Activated CD4-positive, alpha-beta T cell treated with anti-CD3 and anti-CD28 coated beads, Interleukin-2, amount 10 ng/mL, durations not matched to agents 24 days and 14 days (primary cell): ENCODE measurements around the gene AAK1. TPM values are rescaled to one million over a fixed set of nuclear protein-coding genes. Genes with fewer than 3 reads are reported as not detected.
A peak's percentile ranks its signal among the peaks of the same experiment; 100 is the strongest.
"Not testable (repeated sequence)": the region's sequence is repeated elsewhere in the genome, so short reads cannot be mapped to it uniquely, and the experiment has no call there.

ENCODE experiments used
- DNase-seq: peaks from one replicate; pipeline ENCODE4 v3.0.0; 2022
- H3K27ac Mint-ChIP-seq: one replicate; pipeline ENCODE4 v1.8.0; 2022; ENCODE audit warnings: mild to moderate bottlenecking, mixed read lengths
- H3K27me3 Mint-ChIP-seq: one replicate; pipeline ENCODE4 v1.8.0; 2022; ENCODE audit warnings: mixed read lengths
- H3K36me3 Mint-ChIP-seq: one replicate; pipeline ENCODE4 v1.8.0; 2022; ENCODE audit warnings: low read depth, mild to moderate bottlenecking, mixed read lengths
- H3K4me1 Mint-ChIP-seq: one replicate; pipeline ENCODE4 v1.8.0; 2021; ENCODE audit warnings: mixed read lengths
- H3K4me3 Mint-ChIP-seq: one replicate; pipeline ENCODE4 v1.8.0; 2022; ENCODE audit warnings: mild to moderate bottlenecking, moderate library complexity, mixed read lengths
- H3K9me3 Mint-ChIP-seq: one replicate; pipeline ENCODE4 v1.8.0; 2021; ENCODE audit warnings: mixed read lengths
- intact Hi-C: fragments of 100-400 bp; cut with micrococcal nuclease; formaldehyde crosslinking; loops from one replicate; pipeline ENCODE4 v1.15.1; 2023
- total RNA-seq: library from RNA; stranded (reverse); gene quantifications from 2 replicates; pipeline ENCODE4 v1.2.3, GENCODE V29; 2022

Gene AAK1
- total RNA-seq, 1 donor from 2014 or later: 86.0 TPM

DNA sequence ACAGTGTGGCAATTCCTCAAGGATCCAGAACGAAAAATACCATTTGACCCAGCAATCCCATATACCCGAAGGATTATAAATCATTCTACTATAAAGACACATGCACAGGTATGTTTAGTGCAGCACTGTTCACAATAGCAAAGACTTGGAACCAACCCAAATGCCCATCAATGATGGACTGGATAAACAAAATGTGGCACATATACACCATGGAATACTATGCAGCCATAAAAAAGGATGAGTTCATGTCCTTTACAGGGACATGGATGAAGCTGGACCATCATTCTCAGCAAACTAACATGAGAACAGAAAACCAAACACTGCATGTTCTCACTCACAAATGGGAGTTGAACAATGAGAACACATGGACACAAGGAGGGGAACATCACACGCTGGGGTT, 29.6 kb upstream of the AAK1 start:
- H3K27me3 Mint-ChIP-seq, H3K36me3 Mint-ChIP-seq, DNase-seq, H3K27ac Mint-ChIP-seq, intact Hi-C loops, H3K4me3 Mint-ChIP-seq, H3K9me3 Mint-ChIP-seq: not testable (repeated sequence)
- peaks cover 19% of the 10 kb centered on the region for H3K4me1 Mint-ChIP-seq

DNA sequence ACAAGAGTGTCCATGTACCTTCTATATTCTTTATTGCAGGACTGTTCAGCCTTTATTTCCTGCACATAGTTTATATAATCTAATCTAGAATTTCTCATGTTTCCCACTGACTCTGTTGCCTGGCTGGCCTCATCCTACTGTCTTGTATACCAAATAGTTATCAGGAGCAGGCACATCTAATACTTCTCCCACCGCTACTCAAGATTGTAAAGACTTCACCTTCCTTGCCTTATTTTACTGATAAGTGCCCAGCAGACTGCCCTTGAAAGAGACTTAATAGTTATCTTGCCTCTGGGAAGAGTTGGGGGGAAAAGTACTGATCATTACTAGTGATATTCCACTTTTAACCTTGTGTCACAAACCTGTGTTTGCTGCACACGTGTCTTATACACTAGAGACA, 26.1 kb upstream of the AAK1 start:
- H3K36me3 Mint-ChIP-seq: peaks cover 2% of the 10 kb centered on the region
- H3K9me3 Mint-ChIP-seq: no peaks in the 10 kb centered on the region
- H3K4me3 Mint-ChIP-seq: no peak overlapping the region
- H3K27ac Mint-ChIP-seq: no peak overlapping the region
- H3K27me3 Mint-ChIP-seq: no peaks in the 10 kb centered on the region
- H3K4me1 Mint-ChIP-seq: peaks cover 12% of the 10 kb centered on the region
- intact Hi-C loops: no loop called here
- no peak for DNase-seq

DNA sequence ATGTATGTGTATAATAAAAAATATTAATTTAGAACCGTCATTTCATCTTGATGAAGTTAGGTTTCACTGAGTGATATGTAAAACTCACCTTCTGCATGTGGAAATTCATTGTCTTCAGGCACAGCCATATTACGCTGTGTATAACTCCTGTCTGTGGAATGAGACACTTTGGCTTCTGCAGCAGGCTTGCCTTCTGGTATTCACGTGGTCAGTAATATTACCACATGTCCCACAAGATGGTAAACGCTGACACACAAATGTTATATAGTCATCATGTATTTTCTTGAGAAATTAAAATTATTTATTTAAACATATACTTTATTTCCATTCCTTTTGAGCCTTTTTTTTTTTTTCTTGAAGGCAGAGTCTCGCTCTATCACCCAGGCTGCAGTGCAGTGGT, 25.1 kb upstream of the AAK1 start:
- no peak overlapping the region for H3K27ac Mint-ChIP-seq
- peaks cover 3% of the 10 kb centered on the region for H3K36me3 Mint-ChIP-seq
- no peaks in the 10 kb centered on the region for H3K27me3 Mint-ChIP-seq
- no peak overlapping the region for H3K4me3 Mint-ChIP-seq
- peaks cover 10% of the 10 kb centered on the region for H3K4me1 Mint-ChIP-seq
- peaks cover 2% of the 10 kb centered on the region for H3K9me3 Mint-ChIP-seq
- intact Hi-C loops: no loop called here
- no peak for DNase-seq

DNA sequence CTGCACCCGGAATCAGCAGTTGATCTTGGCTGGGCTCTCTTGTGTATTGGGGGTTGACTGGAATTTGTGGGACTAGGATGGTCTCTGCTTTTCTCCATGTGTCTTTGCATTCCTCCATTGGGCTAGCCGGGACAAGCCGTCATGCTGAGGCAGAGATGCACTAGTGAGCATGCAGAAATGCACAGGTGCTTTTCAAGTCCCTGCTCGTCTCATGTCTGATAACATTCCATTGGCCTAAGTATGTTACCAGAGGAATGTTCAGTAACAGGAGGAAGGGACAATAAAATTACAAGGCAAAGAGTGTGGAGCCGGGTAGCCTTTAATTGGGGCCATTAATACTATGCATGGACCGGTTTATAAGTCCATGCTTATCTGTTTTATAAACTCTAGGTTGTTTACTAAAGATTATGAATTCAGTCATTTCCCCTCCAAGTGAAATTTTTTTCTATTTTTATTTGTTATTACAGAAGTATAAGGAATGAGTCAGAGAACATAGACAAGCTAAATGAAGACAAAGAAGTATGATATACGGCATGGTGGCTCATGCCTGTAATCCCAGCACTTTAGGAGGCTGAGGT, 24.4 kb upstream of the AAK1 start:
- peaks cover 5% of the 10 kb centered on the region for H3K36me3 Mint-ChIP-seq
- no peak overlapping the region for H3K27ac Mint-ChIP-seq
- intact Hi-C loops: no loop called here
- peaks cover 6% of the 10 kb centered on the region for H3K9me3 Mint-ChIP-seq
- no peak overlapping the region for H3K4me3 Mint-ChIP-seq
- H3K27me3 Mint-ChIP-seq: no peaks in the 10 kb centered on the region
- peaks cover 10% of the 10 kb centered on the region for H3K4me1 Mint-ChIP-seq
- DNase-seq: no peak

DNA sequence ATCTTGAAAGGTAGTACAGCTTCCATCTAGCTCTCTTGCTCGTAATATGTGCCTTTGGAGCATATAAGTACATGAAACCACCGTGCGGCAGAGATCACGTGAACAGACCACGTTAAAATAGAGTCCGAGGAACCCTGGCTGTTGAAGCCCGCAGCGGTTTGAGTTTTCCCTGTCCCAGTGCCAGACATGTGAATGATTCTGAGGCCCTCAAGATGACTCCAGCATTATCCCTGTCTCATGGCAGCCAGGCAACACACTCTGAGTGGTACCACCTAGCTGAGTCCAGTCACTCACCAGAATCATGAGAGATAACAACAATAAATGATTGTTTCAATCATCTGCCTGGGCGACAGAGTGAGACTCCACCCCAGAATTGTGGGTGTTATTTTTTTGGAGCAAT, 21.6 kb upstream of the AAK1 start:
- intact Hi-C loops: no loop called here
- Mint-ChIP-seq H3K36me3 (peaks cover 3% of the 10 kb centered on the region), H3K4me3 (no peak overlapping the region), H3K27ac (no peak overlapping the region), H3K4me1 (peaks cover 13% of the 10 kb centered on the region), H3K27me3 (no peaks in the 10 kb centered on the region), H3K9me3 (peaks cover 6% of the 10 kb centered on the region)
- DNase-seq: no peak

DNA sequence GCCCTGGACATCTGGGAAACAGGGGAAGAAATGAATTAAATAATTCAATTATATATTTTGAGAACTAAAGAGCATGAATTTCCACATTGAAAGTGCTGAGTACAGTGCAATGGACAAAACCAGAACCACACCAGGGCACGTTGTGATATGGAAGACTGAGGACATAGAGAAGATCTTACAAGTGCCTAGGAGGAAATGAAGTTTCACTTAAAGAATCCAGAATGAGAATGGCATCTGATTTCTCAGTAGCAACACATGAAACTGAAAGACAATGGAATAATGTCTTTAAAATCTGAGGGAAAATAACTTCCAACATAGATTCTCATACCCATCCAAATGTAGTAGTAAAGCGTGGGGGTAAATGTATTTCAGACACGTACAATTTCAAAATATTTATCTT, 20.3 kb upstream of the AAK1 start:
- Mint-ChIP-seq H3K27ac (no peak overlapping the region), H3K36me3 (peaks cover 3% of the 10 kb centered on the region), H3K4me3 (no peak overlapping the region), H3K27me3 (no peaks in the 10 kb centered on the region), H3K4me1 (peaks cover 9% of the 10 kb centered on the region), H3K9me3 (peaks cover 6% of the 10 kb centered on the region)
- no peak for DNase-seq
- intact Hi-C loops: no loop called here

DNA sequence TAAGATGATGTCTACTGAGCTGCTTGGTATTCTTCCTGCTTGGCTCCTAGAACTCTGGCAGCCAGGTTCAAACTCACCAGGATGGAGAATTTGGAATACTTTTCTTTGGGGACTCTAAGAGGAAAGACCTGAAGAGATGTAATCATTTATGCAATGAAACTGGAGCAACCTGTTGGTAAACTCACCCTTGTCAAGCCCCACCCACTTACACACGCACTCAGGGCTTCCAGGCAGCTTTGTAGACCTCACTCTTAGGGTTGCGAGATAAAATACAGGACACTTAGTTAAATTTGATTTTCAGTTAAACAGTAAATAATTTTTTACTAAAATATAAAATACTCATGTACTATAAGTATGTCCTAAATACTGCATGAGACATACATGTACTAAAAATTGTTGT, 19.0 kb upstream of the AAK1 start:
- H3K27ac Mint-ChIP-seq, DNase-seq, H3K4me3 Mint-ChIP-seq, H3K4me1 Mint-ChIP-seq, H3K27me3 Mint-ChIP-seq, H3K9me3 Mint-ChIP-seq, H3K36me3 Mint-ChIP-seq, intact Hi-C loops: not testable (repeated sequence)

DNA sequence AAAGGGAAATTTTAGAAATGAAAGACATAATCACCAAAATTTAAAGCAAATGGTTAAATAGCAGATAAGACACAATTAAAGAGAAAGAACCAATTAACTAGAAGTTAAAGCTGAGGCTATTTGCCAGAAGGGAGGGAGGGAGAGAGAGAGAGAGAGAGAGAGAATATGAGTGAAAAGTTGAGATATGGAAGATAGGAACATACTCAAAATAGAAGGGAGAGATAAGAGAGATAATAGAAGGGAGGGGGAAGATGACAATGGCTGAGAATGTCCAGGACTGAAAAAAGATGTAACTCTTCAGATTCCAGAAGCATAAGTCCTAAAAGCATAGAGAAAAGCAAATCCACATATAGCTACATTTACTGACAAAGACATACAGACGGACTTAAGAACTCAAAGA, 17.1 kb upstream of the AAK1 start:
- H3K27ac Mint-ChIP-seq: no peak overlapping the region
- intact Hi-C loops: no loop called here
- H3K36me3 Mint-ChIP-seq: peaks cover 3% of the 10 kb centered on the region
- no peak for DNase-seq
- H3K4me1 Mint-ChIP-seq: peaks cover 3% of the 10 kb centered on the region
- peaks cover 6% of the 10 kb centered on the region for H3K9me3 Mint-ChIP-seq
- H3K4me3 Mint-ChIP-seq: no peak overlapping the region
- no peaks in the 10 kb centered on the region for H3K27me3 Mint-ChIP-seq

DNA sequence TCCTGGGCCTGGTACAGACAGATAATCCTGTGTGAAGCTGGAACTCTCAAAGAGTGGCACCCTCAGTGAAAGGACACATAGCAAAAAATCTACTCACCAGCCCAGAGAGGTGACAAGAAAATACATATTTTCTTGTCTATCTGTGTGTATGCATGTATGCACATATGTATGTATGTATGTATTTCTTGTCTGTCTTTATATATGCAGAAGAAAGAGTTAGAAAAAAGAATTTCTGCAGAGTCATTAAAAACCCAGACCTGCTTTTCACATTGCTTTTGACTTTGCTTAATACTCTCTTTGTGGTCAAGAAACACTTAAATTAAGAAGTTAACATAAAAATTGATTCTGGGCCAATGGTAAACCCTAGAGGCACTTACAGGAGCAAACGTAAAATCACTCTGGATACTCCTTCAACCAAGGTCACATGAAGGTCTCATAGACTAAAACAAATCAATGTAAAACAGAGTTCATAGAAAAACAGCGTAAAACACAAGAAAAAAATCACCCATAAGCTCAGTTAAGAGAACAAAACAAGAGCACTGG, 16.5 kb upstream of the AAK1 start:
- no peak for DNase-seq
- Mint-ChIP-seq H3K4me1 (peaks cover 3% of the 10 kb centered on the region), H3K4me3 (no peak overlapping the region), H3K27ac (no peak overlapping the region), H3K27me3 (no peaks in the 10 kb centered on the region), H3K36me3 (peaks cover 3% of the 10 kb centered on the region), H3K9me3 (peaks cover 6% of the 10 kb centered on the region)
- intact Hi-C loops: no loop called here

DNA sequence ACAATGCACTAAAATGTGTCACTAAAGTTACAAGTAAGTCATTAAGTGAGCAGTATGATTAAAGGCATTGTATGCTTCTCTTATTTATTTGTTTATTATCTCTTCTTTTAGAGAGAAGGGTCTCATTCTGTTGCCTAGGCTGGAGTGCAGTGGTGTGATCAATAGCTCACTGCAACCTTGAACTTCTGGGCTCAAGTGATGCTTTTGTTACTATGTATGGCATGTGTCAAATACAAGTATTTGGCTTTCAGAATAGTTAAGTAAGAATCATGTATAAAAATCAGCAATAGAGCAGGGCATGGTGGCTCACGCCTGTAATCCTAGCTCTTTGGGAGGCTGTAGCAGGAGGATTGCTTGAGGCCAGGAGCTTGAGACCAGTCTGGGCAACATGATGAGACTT, 15.8 kb upstream of the AAK1 start:
- no peak overlapping the region for H3K27ac Mint-ChIP-seq

DNA sequence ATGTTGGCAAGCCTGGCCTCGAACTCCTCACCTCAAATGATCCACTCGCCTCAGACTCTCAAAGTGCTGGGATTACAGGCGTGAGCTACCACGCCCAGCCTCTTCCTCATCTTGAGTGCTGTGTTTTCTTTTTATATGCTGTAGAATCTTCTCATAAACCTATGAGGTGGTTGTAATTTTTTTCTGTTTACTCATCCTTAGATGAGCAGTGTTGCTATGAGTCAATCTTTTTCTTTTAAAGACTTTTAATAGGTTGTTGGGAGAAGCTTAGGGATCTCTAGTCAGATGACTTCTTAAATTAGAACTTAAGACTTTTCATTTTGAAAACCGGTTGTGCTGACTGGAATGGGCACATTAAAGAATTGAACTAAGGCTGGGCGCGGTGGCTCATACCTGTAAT, 8.7 kb upstream of the AAK1 start:
- peak overlapping the region; percentile 31 for H3K27ac Mint-ChIP-seq
- intact Hi-C loops: no loop called here
- no peaks in the 10 kb centered on the region for H3K27me3 Mint-ChIP-seq
- peak overlapping the region; percentile 4 for H3K4me3 Mint-ChIP-seq
- DNase-seq: no peak
- peaks cover 42% of the 10 kb centered on the region for H3K4me1 Mint-ChIP-seq
- H3K9me3 Mint-ChIP-seq: peaks cover 3% of the 10 kb centered on the region
- H3K36me3 Mint-ChIP-seq: no peaks in the 10 kb centered on the region

More for the DNA sequence above, 15.8 kb upstream of the AAK1 start:
- Mint-ChIP-seq H3K4me3 (no peak overlapping the region), H3K27me3 (no peaks in the 10 kb centered on the region), H3K4me1 (peaks cover 3% of the 10 kb centered on the region), H3K36me3 (peaks cover 3% of the 10 kb centered on the region), H3K9me3 (peaks cover 6% of the 10 kb centered on the region)
- intact Hi-C loops: no loop called here
- peak; percentile 37 for DNase-seq

DNA sequence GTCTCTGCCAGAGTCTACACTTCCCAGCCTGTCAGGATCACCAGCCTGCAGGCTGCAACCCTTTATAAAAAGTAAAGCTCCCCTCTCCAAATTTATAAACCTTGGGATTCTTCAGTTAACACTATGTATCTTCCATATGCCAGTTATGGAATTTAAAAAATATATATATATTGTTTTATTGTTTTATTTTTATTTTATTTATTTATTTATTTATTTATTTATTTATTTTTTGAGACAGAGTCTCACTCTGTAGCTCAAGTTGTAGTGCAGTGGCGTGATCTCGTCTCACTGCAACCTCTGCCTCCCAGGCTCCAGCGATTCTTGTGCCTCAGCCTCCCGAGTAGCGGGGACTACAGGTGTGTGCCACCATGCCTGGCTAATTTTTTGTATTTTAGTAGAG, 3.7 kb upstream of the AAK1 start:
- H3K27me3 Mint-ChIP-seq: not testable (repeated sequence)
- H3K27ac Mint-ChIP-seq: peak overlapping the region; percentile 99

DNA sequence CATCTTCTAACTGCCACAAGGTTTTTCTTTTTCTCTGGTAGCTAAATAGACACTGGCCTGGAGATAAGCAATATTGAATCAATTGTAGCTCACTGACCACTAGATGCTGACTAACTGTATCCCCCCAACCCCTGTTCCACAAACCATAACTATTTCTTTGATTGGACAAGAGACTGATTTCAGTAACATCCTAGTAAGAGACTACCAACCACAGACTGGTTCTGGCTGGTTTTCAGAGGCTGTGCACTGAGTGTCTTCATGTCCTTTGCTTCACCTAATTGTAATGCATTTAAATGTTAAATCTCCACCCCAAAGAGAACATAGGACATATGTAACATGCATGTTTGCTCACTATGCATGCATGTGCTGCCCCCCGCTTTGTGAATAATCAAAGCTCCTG, 3.2 kb upstream of the AAK1 start:
- H3K27ac Mint-ChIP-seq: peak overlapping the region; percentile 99
- H3K9me3 Mint-ChIP-seq: no peaks in the 10 kb centered on the region
- peak overlapping the region; percentile 86 for H3K4me3 Mint-ChIP-seq
- DNase-seq: no peak
- peaks cover 53% of the 10 kb centered on the region for H3K4me1 Mint-ChIP-seq
- peaks cover 7% of the 10 kb centered on the region for H3K36me3 Mint-ChIP-seq
- intact Hi-C loops: loop anchor here (10.0 kb wide), 3 partner anchors 268 to 598 kb away; partner anchors contain the start of genes MXD1, PCBP1 and TIA1
- no peaks in the 10 kb centered on the region for H3K27me3 Mint-ChIP-seq

More for the DNA sequence above, 3.7 kb upstream of the AAK1 start:
- Mint-ChIP-seq H3K4me1 (peaks cover 55% of the 10 kb centered on the region), H3K4me3 (peak overlapping the region; percentile 86)
- intact Hi-C loops: loop anchor here (10.0 kb wide), 3 partner anchors 268 to 598 kb away; partner anchors contain the start of genes MXD1, PCBP1 and TIA1
- H3K9me3 Mint-ChIP-seq, DNase-seq, H3K36me3 Mint-ChIP-seq: not testable (repeated sequence)

DNA sequence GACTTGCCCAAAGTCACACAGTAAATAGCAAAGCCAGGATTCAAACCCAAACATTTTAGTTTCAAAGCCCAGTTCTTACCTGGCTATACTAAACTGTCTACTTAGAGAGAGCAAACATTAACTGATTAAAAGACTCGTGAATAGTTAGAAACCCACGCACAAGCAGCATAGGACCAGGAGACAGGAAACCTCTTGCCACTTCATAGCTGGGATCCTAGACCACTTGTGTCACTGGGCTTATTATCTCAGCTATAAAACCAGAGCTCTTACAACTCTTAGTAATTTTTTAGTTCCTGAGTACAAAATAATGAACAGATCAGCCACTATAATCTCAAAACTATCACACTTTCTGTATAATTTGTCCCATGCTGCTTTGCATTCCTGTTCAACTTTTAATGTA, 2.4 kb upstream of the AAK1 start:
- Mint-ChIP-seq H3K9me3 (no peaks in the 10 kb centered on the region), H3K4me3 (peak overlapping the region; percentile 86), H3K4me1 (peaks cover 55% of the 10 kb centered on the region), H3K27ac (peak overlapping the region; percentile 99), H3K36me3 (peaks cover 8% of the 10 kb centered on the region), H3K27me3 (no peaks in the 10 kb centered on the region)
- no peak for DNase-seq
- intact Hi-C loops: loop anchor here (1.0 to 10.0 kb wide), 7 partner anchors 37 to 599 kb away; partner anchors contain the start of genes MXD1, NFU1, PCBP1 and TIA1

DNA sequence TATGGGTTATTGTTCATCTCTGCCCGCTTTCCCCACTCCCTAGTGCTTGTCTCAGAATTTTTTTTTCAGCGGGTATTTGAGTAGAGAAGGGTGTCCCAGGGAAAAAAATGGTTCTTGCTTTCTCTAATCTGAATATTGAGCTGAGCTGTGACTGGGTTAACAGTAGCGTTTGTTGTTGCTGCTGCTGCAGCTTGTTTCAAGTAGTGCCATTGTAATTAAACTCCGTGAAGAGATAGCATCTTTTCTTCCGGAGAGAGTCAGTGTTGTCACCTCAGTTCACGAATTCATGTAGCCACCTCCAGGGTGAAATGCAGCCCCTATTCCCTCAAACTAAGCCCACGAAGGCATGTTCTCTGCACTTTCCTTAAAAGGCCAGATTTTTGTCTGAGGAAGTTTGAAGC, 1.5 kb upstream of the AAK1 start:
- H3K27me3 Mint-ChIP-seq: no peaks in the 10 kb centered on the region
- peak overlapping the region; percentile 86 for H3K4me3 Mint-ChIP-seq
- peak; percentile 85 for DNase-seq
- H3K9me3 Mint-ChIP-seq: no peaks in the 10 kb centered on the region
- H3K27ac Mint-ChIP-seq: peak overlapping the region; percentile 99
- peaks cover 16% of the 10 kb centered on the region for H3K36me3 Mint-ChIP-seq
- H3K4me1 Mint-ChIP-seq: peaks cover 57% of the 10 kb centered on the region
- intact Hi-C loops: loop anchor here (1.0 to 10.0 kb wide), 7 partner anchors 38 to 600 kb away; partner anchors contain the start of genes MXD1, NFU1, PCBP1 and TIA1
